NT2/D1 (cell line): Measurements from ENCODE around the gene FZD10.

Source experiments
- DNase-seq: peaks from one replicate; pipeline ENCODE4 v3.0.0-alpha.2; 2011; ENCODE audit warnings: low read depth, low spot score
- H3K27me3 ChIP-seq: 2 replicates; pipeline ENCODE4 v1.6.0; 2011; ENCODE audit warnings: mild to moderate bottlenecking; ENCODE audit not compliant: insufficient read length, insufficient read depth
- H3K36me3 ChIP-seq: 2 replicates; pipeline ENCODE4 v1.6.1; 2011; ENCODE audit warnings: mild to moderate bottlenecking, low read length, mixed read lengths; ENCODE audit not compliant: insufficient read depth, insufficient read length
- H3K4me1 ChIP-seq: 2 replicates; pipeline ENCODE4 v1.5.1; 2011; ENCODE audit not compliant: insufficient read depth, insufficient read length
- H3K4me3 ChIP-seq: 2 replicates; pipeline ENCODE4 v1.5.1; 2011; ENCODE audit warnings: low read depth; ENCODE audit not compliant: insufficient read length
- H3K9ac ChIP-seq: 2 replicates; pipeline ENCODE4 v1.6.0; 2011; ENCODE audit warnings: low read depth; ENCODE audit not compliant: insufficient read length
- H3K9me3 ChIP-seq: 2 replicates; pipeline ENCODE4 v1.5.1; 2011; ENCODE audit warnings: mild to moderate bottlenecking, low read length; ENCODE audit not compliant: insufficient read depth
- SUZ12 ChIP-seq: IDR thresholded peaks from 2 replicates; pipeline ENCODE4 v1.6.1; 2011; ENCODE audit not compliant: insufficient read length, insufficient read depth; ENCODE audit errors: extremely low read depth
- YY1 ChIP-seq: IDR thresholded peaks from 2 replicates; pipeline ENCODE4 v1.6.1; 2011; ENCODE audit not compliant: insufficient read length, insufficient read depth
- ZNF274 ChIP-seq: IDR thresholded peaks from 2 replicates; pipeline ENCODE4 v1.6.1; 2011; ENCODE audit warnings: mild to moderate bottlenecking, low read depth, low read length

Gene FZD10

DNA sequence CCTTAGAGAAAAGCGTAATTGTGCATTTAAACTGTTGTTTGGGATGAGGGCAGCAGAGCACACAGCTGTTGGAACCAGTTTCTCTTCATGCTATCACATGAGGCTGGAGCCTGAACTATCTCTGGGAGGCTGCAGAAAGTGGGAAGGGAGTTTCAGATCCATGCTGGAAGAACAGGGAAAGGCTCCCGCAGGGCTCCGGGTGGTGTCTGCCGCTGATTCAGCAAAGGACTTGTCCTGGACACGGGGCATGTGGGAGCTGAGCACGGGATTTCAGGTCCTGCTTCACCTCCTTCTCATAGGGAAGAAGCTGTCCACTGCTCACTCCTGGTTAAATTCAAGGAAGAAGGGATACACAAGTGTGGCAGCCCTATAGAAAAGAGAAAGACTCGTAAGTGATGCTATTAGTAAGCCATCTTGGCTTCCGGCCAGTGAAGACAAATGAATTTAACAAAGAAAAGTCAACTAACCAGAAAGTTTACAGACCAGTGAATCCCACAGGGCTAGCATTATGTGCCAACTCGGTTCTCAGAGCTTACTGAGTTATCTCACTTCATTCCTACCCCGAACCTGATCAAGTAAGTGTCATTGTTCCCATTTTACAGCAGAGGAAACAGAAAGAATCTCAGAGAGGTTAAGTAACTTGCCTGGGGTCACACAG, 6.7 kb upstream of the FZD10 start:
- no peak overlapping the region for H3K9ac ChIP-seq
- no peak for DNase-seq
- H3K4me1 ChIP-seq: peaks cover 2% of the 10 kb centered on the region
- H3K36me3 ChIP-seq: peaks cover 4% of the 10 kb centered on the region
- no peaks in the 10 kb centered on the region for H3K9me3 ChIP-seq
- TF ChIP-seq SUZ12 (no peak), YY1 (no peak), ZNF274 (no peak)
- peaks cover 89% of the 10 kb centered on the region for H3K27me3 ChIP-seq
- no peak overlapping the region for H3K4me3 ChIP-seq

DNA sequence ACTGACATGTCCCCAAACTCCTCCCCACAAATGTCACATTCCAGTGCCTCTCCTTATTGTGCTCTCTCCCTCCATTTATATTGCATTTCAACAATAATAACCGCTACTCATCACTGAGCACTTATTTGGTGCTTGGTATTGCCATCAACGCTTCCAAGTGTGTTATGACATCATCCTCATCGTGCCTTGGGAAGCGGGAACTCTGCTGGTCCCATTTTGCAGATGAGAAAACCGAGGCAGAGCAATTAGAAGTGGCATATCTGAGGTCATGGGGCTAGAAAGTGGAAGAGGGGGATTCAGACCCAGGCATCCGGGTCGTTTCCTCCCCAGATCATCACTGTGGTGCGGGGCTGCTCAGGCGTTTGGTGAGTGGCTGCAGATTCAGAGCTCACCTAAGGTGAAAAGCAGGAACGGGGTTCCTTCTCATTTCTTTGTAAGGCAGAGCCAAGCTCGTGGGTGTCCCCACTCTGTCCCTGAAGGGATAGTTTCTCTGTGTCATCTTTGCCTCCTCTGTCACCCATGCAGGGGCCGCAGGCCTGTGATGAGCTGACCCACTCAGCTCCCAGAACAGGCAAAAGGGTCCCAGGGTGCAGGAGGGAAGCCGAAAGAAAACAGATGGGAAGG, 5.5 kb upstream of the FZD10 start:
- H3K27me3 ChIP-seq: peaks cover 89% of the 10 kb centered on the region
- TF ChIP-seq ZNF274 (no peak), SUZ12 (no peak), YY1 (no peak)
- DNase-seq: no peak

DNA sequence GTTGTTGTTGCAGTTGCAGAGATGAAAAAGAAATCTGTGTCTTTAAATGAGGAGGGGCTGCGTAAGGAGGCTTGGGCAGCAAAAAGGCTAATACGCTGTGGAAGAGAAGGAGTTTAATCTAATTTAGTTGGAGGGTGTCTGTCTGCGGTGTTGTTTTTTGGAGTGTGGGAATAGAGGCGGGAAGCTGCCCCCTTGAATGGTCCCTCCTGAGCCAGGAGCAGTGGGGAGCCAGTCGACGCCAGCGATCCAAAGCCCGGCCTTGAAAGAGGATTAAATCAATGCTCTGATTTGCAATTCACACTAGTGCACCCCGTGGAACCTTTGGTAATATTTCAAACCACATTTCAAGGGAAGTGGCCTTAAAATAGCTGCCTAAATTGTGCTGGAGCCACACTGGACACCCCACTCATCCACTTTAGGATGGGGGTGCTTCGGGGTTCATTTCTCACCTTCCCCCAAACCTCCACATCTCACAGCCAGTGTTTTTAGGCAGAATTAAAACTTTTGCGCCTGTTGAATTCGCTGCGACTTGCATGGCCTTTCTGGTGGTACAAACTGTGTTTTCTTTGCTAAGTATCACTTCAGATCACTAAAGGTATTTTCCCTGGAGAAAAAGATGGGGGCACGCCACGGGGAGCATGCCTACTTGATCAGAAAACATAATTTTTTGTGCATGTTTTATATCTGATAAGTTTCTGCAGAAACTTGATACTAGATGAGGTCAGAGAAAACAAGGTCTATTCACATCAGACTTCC, 4.1 kb upstream of the FZD10 start:
- H3K4me1 ChIP-seq: peaks cover 7% of the 10 kb centered on the region
- TF ChIP-seq SUZ12 (peak; percentile 60), YY1 (no peak)
- H3K9ac ChIP-seq: no peak overlapping the region
- no peak for DNase-seq
- peaks cover 4% of the 10 kb centered on the region for H3K36me3 ChIP-seq
- H3K4me3 ChIP-seq: no peak overlapping the region
- H3K27me3 ChIP-seq: peaks cover 81% of the 10 kb centered on the region
- peaks cover 1% of the 10 kb centered on the region; the same call in 1 of the 2 replicates for H3K9me3 ChIP-seq

More for the DNA sequence above, 5.5 kb upstream of the FZD10 start:
- peaks cover 4% of the 10 kb centered on the region for H3K36me3 ChIP-seq
- H3K4me3 ChIP-seq: no peak overlapping the region
- H3K4me1 ChIP-seq: peaks cover 2% of the 10 kb centered on the region
- no peak overlapping the region for H3K9ac ChIP-seq
- H3K9me3 ChIP-seq: no peaks in the 10 kb centered on the region

DNA sequence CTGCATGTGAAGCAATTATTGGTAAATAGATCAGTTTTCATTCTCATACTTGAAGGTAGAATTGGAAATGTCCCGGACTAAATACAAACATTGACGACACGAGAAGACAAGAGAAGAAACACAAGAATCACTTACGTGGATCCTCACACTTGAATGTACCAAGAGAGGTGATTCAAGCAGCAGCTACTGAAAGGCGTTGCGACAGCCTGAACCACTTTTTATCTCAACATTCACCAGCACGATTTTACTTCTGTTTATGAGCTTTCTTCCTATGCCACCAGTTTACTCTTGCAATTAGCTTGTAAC, 3.6 kb upstream of the FZD10 start:
- TF ChIP-seq ZNF274 (no peak), YY1 (no peak), SUZ12 (peak; percentile 1)
- Histone ChIP-seq H3K4me1 (peaks cover 9% of the 10 kb centered on the region), H3K36me3 (peaks cover 5% of the 10 kb centered on the region), H3K9ac (no peak overlapping the region), H3K27me3 (peaks cover 83% of the 10 kb centered on the region), H3K9me3 (peaks cover 7% of the 10 kb centered on the region; the same call in 1 of the 2 replicates), H3K4me3 (no peak overlapping the region)
- DNase-seq: no peak

DNA sequence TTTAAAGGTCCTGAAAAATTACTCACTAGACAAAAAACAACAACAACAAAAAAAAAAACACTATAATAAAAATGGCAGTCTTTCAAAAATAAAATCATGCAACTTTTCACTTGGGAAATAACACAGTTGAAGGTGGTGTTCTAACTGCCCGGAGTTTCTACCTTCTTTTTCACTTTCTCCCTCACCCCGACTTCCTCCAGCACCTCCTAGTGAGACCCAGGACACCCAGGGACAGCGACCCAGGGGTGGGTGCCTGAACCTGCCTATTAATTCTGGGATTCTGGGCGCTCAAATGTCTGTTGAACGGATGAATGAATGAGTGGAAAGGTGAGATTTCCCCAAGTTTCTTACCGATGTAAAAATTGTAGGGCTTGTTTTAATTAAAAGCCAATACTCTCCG, 2.0 kb upstream of the FZD10 start:
- H3K9me3 ChIP-seq: peaks cover 12% of the 10 kb centered on the region; the same call in 1 of the 2 replicates
- DNase-seq: no peak
- peak overlapping the region; percentile 68 for H3K9ac ChIP-seq
- peaks cover 7% of the 10 kb centered on the region for H3K36me3 ChIP-seq
- peak overlapping the region; percentile 51 for H3K4me3 ChIP-seq
- TF ChIP-seq SUZ12 (no peak), ZNF274 (no peak), YY1 (no peak)
- H3K4me1 ChIP-seq: peaks cover 11% of the 10 kb centered on the region
- peaks cover 80% of the 10 kb centered on the region for H3K27me3 ChIP-seq

DNA sequence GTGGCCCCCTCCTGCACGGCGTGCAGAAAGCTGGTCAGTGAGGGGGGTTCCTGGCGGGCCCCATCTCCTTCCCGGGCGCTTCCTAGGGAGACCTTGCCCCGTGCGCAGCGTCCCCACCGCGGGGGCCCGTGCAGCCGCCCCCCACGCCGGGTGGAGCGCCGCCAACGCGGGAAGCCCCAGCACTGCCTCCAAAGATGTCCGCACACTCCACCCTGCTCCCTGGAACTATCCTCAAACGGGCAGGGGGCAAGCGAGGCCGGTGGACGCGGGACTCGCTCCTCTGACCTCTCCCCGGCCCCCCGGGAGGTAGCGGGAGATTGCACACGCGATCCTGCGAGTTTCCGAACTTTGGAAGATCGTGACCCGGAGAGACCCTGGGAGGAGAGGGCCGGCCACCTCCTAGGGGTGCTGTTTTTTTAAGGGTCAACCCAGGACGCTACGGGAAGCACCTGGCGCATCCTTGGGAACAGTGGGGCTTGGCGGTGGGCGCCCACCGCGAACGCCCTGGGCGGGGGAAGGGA, 1.5 kb upstream of the FZD10 start:
- H3K9me3 ChIP-seq: peaks cover 12% of the 10 kb centered on the region; the same call in 1 of the 2 replicates
- H3K36me3 ChIP-seq: peaks cover 7% of the 10 kb centered on the region
- H3K4me1 ChIP-seq: peaks cover 11% of the 10 kb centered on the region
- peaks cover 80% of the 10 kb centered on the region for H3K27me3 ChIP-seq
- DNase-seq: no peak
- peak overlapping the region; percentile 68 for H3K9ac ChIP-seq
- TF ChIP-seq ZNF274: no peak
- TF ChIP-seq SUZ12: no peak
- no peak for TF ChIP-seq YY1
- H3K4me3 ChIP-seq: peak overlapping the region; percentile 51
